ENCODE measurements around the gene ANKRD44. TPM values are rescaled to one million over a fixed set of nuclear protein-coding genes. Genes with fewer than 3 reads are reported as not detected.

Gene ANKRD44
- total RNA-seq, 2 donors from 2014 or later: 131 to 154 TPM

- no peaks in the 10 kb centered on the region for H3K9me3 Mint-ChIP-seq
- ATAC-seq (replicated peaks): peak; percentile 48
- peak overlapping the region; percentile 89 for H3K27ac Mint-ChIP-seq
- peaks cover 68% of the 10 kb centered on the region for H3K4me1 Mint-ChIP-seq
- H3K4me3 Mint-ChIP-seq: peak overlapping the region; percentile 75
- H3K27me3 Mint-ChIP-seq: no peaks in the 10 kb centered on the region
- peaks cover 57% of the 10 kb centered on the region for H3K36me3 Mint-ChIP-seq (ENCODE audit: low read depth)
Observed at GRCh38 chr2:197136452-197136851, 174.1 kb downstream of the ANKRD44 start.

GRCh38 chr2:197135806-197136205, 174.8 kb downstream of the ANKRD44 start:
- H3K27ac Mint-ChIP-seq: peak overlapping the region; percentile 89
- peaks cover 55% of the 10 kb centered on the region for H3K36me3 Mint-ChIP-seq (ENCODE audit: low read depth)
- peaks cover 71% of the 10 kb centered on the region for H3K4me1 Mint-ChIP-seq
- ATAC-seq (replicated peaks): no peak
- peak overlapping the region; percentile 75 for H3K4me3 Mint-ChIP-seq
- no peaks in the 10 kb centered on the region for H3K27me3 Mint-ChIP-seq
- H3K9me3 Mint-ChIP-seq: no peaks in the 10 kb centered on the region

GRCh38 chr2:197134206-197134605, 176.4 kb downstream of the ANKRD44 start:
- Mint-ChIP-seq H3K36me3 (ENCODE audit: low read depth) (peaks cover 55% of the 10 kb centered on the region), H3K4me3 (no peak overlapping the region), H3K4me1 (peaks cover 72% of the 10 kb centered on the region), H3K9me3 (no peaks in the 10 kb centered on the region), H3K27me3 (no peaks in the 10 kb centered on the region), H3K27ac (no peak overlapping the region)
- ATAC-seq (replicated peaks): no peak

- Mint-ChIP-seq H3K9me3 (no peaks in the 10 kb centered on the region), H3K36me3 (ENCODE audit: low read depth) (peaks cover 59% of the 10 kb centered on the region), H3K4me3 (peak overlapping the region; percentile 16), H3K4me1 (peaks cover 59% of the 10 kb centered on the region), H3K27me3 (no peaks in the 10 kb centered on the region), H3K27ac (peak overlapping the region; percentile 70)
- no peak for ATAC-seq (replicated peaks)
Observed at GRCh38 chr2:197131558-197131855, 179.1 kb downstream of the ANKRD44 start.

GRCh38 chr2:197130318-197130717, 180.3 kb downstream of the ANKRD44 start:
- no peaks in the 10 kb centered on the region for H3K9me3 Mint-ChIP-seq
- no peaks in the 10 kb centered on the region for H3K27me3 Mint-ChIP-seq
- H3K4me3 Mint-ChIP-seq: peak overlapping the region; percentile 39
- H3K4me1 Mint-ChIP-seq: peaks cover 47% of the 10 kb centered on the region
- H3K36me3 Mint-ChIP-seq (ENCODE audit: low read depth): peaks cover 59% of the 10 kb centered on the region
- H3K27ac Mint-ChIP-seq: peak overlapping the region; percentile 26
- ATAC-seq (replicated peaks): peak; percentile 89

GRCh38 chr2:197128897-197129296, 181.7 kb downstream of the ANKRD44 start:
- Mint-ChIP-seq H3K27me3 (no peaks in the 10 kb centered on the region), H3K36me3 (ENCODE audit: low read depth) (peaks cover 59% of the 10 kb centered on the region), H3K27ac (no peak overlapping the region), H3K4me1 (peaks cover 40% of the 10 kb centered on the region), H3K4me3 (peak overlapping the region; percentile 39), H3K9me3 (no peaks in the 10 kb centered on the region)
- ATAC-seq (replicated peaks): no peak

GRCh38 chr2:197128126-197128525, 182.5 kb downstream of the ANKRD44 start:
- Mint-ChIP-seq H3K27me3 (no peaks in the 10 kb centered on the region), H3K9me3 (no peaks in the 10 kb centered on the region), H3K36me3 (ENCODE audit: low read depth) (peaks cover 59% of the 10 kb centered on the region), H3K4me3 (peak overlapping the region; percentile 29), H3K4me1 (peaks cover 34% of the 10 kb centered on the region), H3K27ac (peak overlapping the region; percentile 67)
- ATAC-seq (replicated peaks): peak; percentile 24

- no peak overlapping the region for H3K27ac Mint-ChIP-seq
- no peaks in the 10 kb centered on the region for H3K9me3 Mint-ChIP-seq
- peaks cover 62% of the 10 kb centered on the region for H3K36me3 Mint-ChIP-seq (ENCODE audit: low read depth)
- no peaks in the 10 kb centered on the region for H3K27me3 Mint-ChIP-seq
- no peak overlapping the region for H3K4me3 Mint-ChIP-seq
- no peak for ATAC-seq (replicated peaks)
- peaks cover 26% of the 10 kb centered on the region for H3K4me1 Mint-ChIP-seq
Observed at GRCh38 chr2:197126630-197127352, 183.8 kb downstream of the ANKRD44 start.

- peak overlapping the region; percentile 38 for H3K27ac Mint-ChIP-seq
- H3K27me3 Mint-ChIP-seq: no peaks in the 10 kb centered on the region
- no peak for ATAC-seq (replicated peaks)
- H3K4me3 Mint-ChIP-seq: no peak overlapping the region
- H3K9me3 Mint-ChIP-seq: no peaks in the 10 kb centered on the region
- H3K36me3 Mint-ChIP-seq (ENCODE audit: low read depth): peaks cover 79% of the 10 kb centered on the region
- peaks cover 29% of the 10 kb centered on the region for H3K4me1 Mint-ChIP-seq
Observed at GRCh38 chr2:197124639-197125390, 185.8 kb downstream of the ANKRD44 start.

GRCh38 chr2:197122821-197123220, 187.8 kb downstream of the ANKRD44 start:
- H3K27me3 Mint-ChIP-seq: no peaks in the 10 kb centered on the region
- no peaks in the 10 kb centered on the region for H3K9me3 Mint-ChIP-seq
- no peak for ATAC-seq (replicated peaks)
- peaks cover 90% of the 10 kb centered on the region for H3K36me3 Mint-ChIP-seq (ENCODE audit: low read depth)
- no peak overlapping the region for H3K4me3 Mint-ChIP-seq
- H3K4me1 Mint-ChIP-seq: peaks cover 18% of the 10 kb centered on the region
- peak overlapping the region; percentile 28 for H3K27ac Mint-ChIP-seq

GRCh38 chr2:197121756-197122385, 188.7 kb downstream of the ANKRD44 start:
- ATAC-seq (replicated peaks): no peak
- H3K27me3 Mint-ChIP-seq: no peaks in the 10 kb centered on the region
- H3K36me3 Mint-ChIP-seq (ENCODE audit: low read depth): peaks cover 96% of the 10 kb centered on the region
- peak overlapping the region; percentile 28 for H3K4me3 Mint-ChIP-seq
- no peaks in the 10 kb centered on the region for H3K9me3 Mint-ChIP-seq
- peaks cover 21% of the 10 kb centered on the region for H3K4me1 Mint-ChIP-seq
- peak overlapping the region; percentile 28 for H3K27ac Mint-ChIP-seq

- Mint-ChIP-seq H3K9me3 (no peaks in the 10 kb centered on the region), H3K27ac (peak overlapping the region; percentile 28), H3K27me3 (no peaks in the 10 kb centered on the region), H3K4me1 (peaks cover 28% of the 10 kb centered on the region), H3K4me3 (peak overlapping the region; percentile 28), H3K36me3 (ENCODE audit: low read depth) (peaks cover 96% of the 10 kb centered on the region)
- ATAC-seq (replicated peaks): no peak
Observed at GRCh38 chr2:197121255-197121654, 189.3 kb downstream of the ANKRD44 start.

GRCh38 chr2:197116306-197116879, 194.2 kb downstream of the ANKRD44 start:
- Mint-ChIP-seq H3K27ac (peak overlapping the region; percentile 83), H3K36me3 (ENCODE audit: low read depth) (peaks cover 63% of the 10 kb centered on the region), H3K4me3 (peak overlapping the region; percentile 25), H3K27me3 (no peaks in the 10 kb centered on the region), H3K4me1 (peaks cover 33% of the 10 kb centered on the region), H3K9me3 (no peaks in the 10 kb centered on the region)
- ATAC-seq (replicated peaks): no peak

- peaks cover 28% of the 10 kb centered on the region for H3K4me1 Mint-ChIP-seq
- peak overlapping the region; percentile 83 for H3K27ac Mint-ChIP-seq
- peaks cover 58% of the 10 kb centered on the region for H3K36me3 Mint-ChIP-seq (ENCODE audit: low read depth)
- H3K27me3 Mint-ChIP-seq: no peaks in the 10 kb centered on the region
- H3K4me3 Mint-ChIP-seq: no peak overlapping the region
- no peak for ATAC-seq (replicated peaks)
- no peaks in the 10 kb centered on the region for H3K9me3 Mint-ChIP-seq
Observed at GRCh38 chr2:197115325-197115724, 195.3 kb downstream of the ANKRD44 start.

Data from activated T-helper 17 cell treated with anti-CD3 and anti-CD28 coated beads, Interleukin-2, amount 50 U/mL, for 72 hours (primary cell).